Omental fat pad (tissue), 4 donors: Measurements from ENCODE around the gene WNT3. TPM values are rescaled to one million over a fixed set of nuclear protein-coding genes. Genes with fewer than 3 reads are reported as not detected.

Experiments used
- ATAC-seq: fragments of 150-250 bp; one replicate; pipeline ENCODE4 v1.9.1; 2016; ENCODE audit warnings: mild to moderate bottlenecking, moderate library complexity; ENCODE audit not compliant: low FRiP score
- DNase-seq: peaks from one replicate; pipeline ENCODE4 v3.0.0-alpha.2; 2019; ENCODE audit warnings: low spot score
- CTCF ChIP-seq, 3 donors: fragments of 450-650 bp; IDR thresholded peaks; one replicate each; pipeline ENCODE4 v1.5.1; 2016 to 2017; ENCODE audit warnings: antibody characterized with exemption in 3 of 3, mild to moderate bottlenecking in 3 of 3, moderate library complexity in 2 of 3
- total RNA-seq, 4 donors: library from RNA; depleted of rRNA; stranded (reverse); fragments of >200 nt; gene quantifications; one replicate each; pipeline ENCODE4 v1.1.0, GENCODE V29; 2016

The WNT3 gene
- total RNA-seq, result 1 to 10 TPM in 3 of 4 donors, under 1 TPM in 1; 0.82 to 2.1 (median 1.2) TPM

GRCh38 chr17:46818316-46818928 lies at the start of gene WNT3:
TSS of gene WNT3 (minus strand) at chr17:46818692. CDS start at chr17:46818597, 95 bp downstream.
- no peak for TF ChIP-seq CTCF (IDR thresholded peaks at IDR 0.05)
- ATAC-seq (no peak), DNase-seq (no peak)

GRCh38 chr17:46866747-46867146 lies 48.3 kb upstream of the WNT3 start:
- no peak for DNase-seq
- ATAC-seq, result no peak
- TF ChIP-seq CTCF (IDR thresholded peaks at IDR 0.05), result no peak

- DNase-seq, result no peak
- no peak for ATAC-seq
- TF ChIP-seq CTCF (IDR thresholded peaks at IDR 0.05), result no peak
These were observed 47.8 kb upstream of the WNT3 start for GRCh38 chr17:46866325-46866724.

GRCh38 chr17:46865100-46865499 lies 46.6 kb upstream of the WNT3 start:
- DNase-seq (no peak), ATAC-seq (no peak)
- no peak for TF ChIP-seq CTCF (IDR thresholded peaks at IDR 0.05)

- ATAC-seq (no peak), DNase-seq (no peak)
- TF ChIP-seq CTCF (IDR thresholded peaks at IDR 0.05), result no peak
These were observed 45.1 kb upstream of the WNT3 start for GRCh38 chr17:46863383-46864121.

- DNase-seq (no peak), ATAC-seq (no peak)
- no peak for TF ChIP-seq CTCF (IDR thresholded peaks at IDR 0.05)
These were observed 44.5 kb upstream of the WNT3 start for GRCh38 chr17:46862949-46863348.

- ATAC-seq (no peak), DNase-seq (no peak)
- no peak for TF ChIP-seq CTCF (IDR thresholded peaks at IDR 0.05)
These were observed 41.5 kb upstream of the WNT3 start for GRCh38 chr17:46859996-46860395.
